Adrenal gland (tissue), 12 donors: ENCODE results near the gene ENTHD1. TPM values are rescaled to one million over a fixed set of nuclear protein-coding genes. Genes with fewer than 3 reads are reported as not detected.

Source experiments
- DNase-seq, 7 donors: peaks; one replicate each; pipeline ENCODE4 v3.0.0-alpha.2; 2019 to 2020
- H3K27ac ChIP-seq, 5 donors: fragments of 200-600 bp; sonication (generic) in 4 of 5; 1 replicate in 3 of 5; 2 replicates in 2 of 5; pipeline versions ENCODE4 v1.5.1 to v1.8.0; 2016 to 2020; ENCODE audit warnings: mild to moderate bottlenecking in 1 of 5
- H3K27me3 ChIP-seq: fragments of 200-600 bp; 2 replicates; pipeline ENCODE4 v1.8.0; 2021
- H3K36me3 ChIP-seq, 2 donors: fragments of 200-600 bp; replicated peaks in 1 of 2; 1 replicate in 1 of 2; 2 replicates in 1 of 2; pipeline versions ENCODE4 v1.5.1 to v1.8.0; 2018 to 2022
- H3K4me1 ChIP-seq, 2 donors: fragments of 200-600 bp; replicated peaks in 1 of 2; 1 replicate in 1 of 2; 2 replicates in 1 of 2; pipeline versions ENCODE4 v1.5.1 to v1.8.0; 2018 to 2021
- H3K4me3 ChIP-seq, 4 donors: fragments of 200-600 bp; sonication (generic) in 3 of 4; one replicate each; pipeline ENCODE4 v1.5.1; 2016 to 2018
- H3K9me3 ChIP-seq, 3 donors: fragments of 200-600 bp; sonication (generic) in 1 of 3; replicated peaks in 1 of 3; 1 replicate in 2 of 3; 2 replicates in 1 of 3; pipeline versions ENCODE4 v1.5.1 to v1.8.0; 2016 to 2021
- POLR2A ChIP-seq, 2 donors: fragments of 450-650 bp; IDR thresholded peaks; one replicate each; pipeline ENCODE4 v1.6.1; 2017; ENCODE audit warnings: antibody characterized with exemption in 2 of 2, mild to moderate bottlenecking in 2 of 2, moderate library complexity in 1 of 2
- WGBS, 4 donors: extraction: QIAGEN DNeasy Blood & Tissue Kit in 2 of 4; methylation state at CpG; one replicate each; pipeline versions ENCODE4 v1.1.5 to v1.1.7; 2013 to 2017; 5-methylcytosine and 5-hydroxymethylcytosine counted together
- intact Hi-C, 2 donors: fragments of 100-400 bp; cut with DNase I; formaldehyde crosslinking; loops; one replicate each; pipeline versions ENCODE4 v1.14.1 to v1.15.0; 2022 to 2023
- polyA plus RNA-seq, 3 donors: library from polyadenylated mRNA; stranded (reverse); fragments of 200-250 nt in 2 of 3; fragments of 350-450 nt in 1 of 3; fragmentation: Illumina TruSeq in 1 of 3; extraction: RNeasy Lipid Tissue Mini Kit (QIAGEN cat#74804) in 1 of 3; gene quantifications; one replicate each; pipeline ENCODE4 v1.2.3, GENCODE V29; 2013 to 2014
- total RNA-seq, 9 donors: library from RNA; depleted of rRNA in 4 of 9; stranded (reverse); fragments of >200 nt in 4 of 9; fragments of 120-200 nt in 1 of 9; fragmentation: NEBNext Ultra II Directional in 1 of 9; extraction: Animal tissue kit (Norgen Biotek cat#: 25700) in 1 of 9; gene quantifications; one replicate each; pipeline versions ENCODE4 v1.1.0 to v1.2.4, GENCODE V29; 2013 to 2023
- TF ChIP-seq, protein P1 (sequence below), 6 experiments: fragments of 450-650 bp in 4 of 6; fragments of 200-600 bp in 2 of 6; sonication (generic) in 1 of 6; IDR thresholded peaks; 1 replicate in 5 of 6; 2 replicates in 1 of 6; pipeline versions ENCODE4 v1.5.1 to v1.8.0; 2016 to 2021; ENCODE audit warnings: antibody characterized with exemption in 6 of 6, mild to moderate bottlenecking in 2 of 6, moderate library complexity in 1 of 6
- donor health status: healthy with polysubstance abuse.
- donor health status: Bipolar disorder and iron deficiency.
- donor health status: DM: yes; HTN: yes; CAD: no.
- donor health status: DM: no; HTN: no; CAD: no.
- donor health status: DM: no; HTN: no; CAD: no.
- donor health status: DM: yes; HTN: yes; CAD: no.

ENTHD1 gene
- total and polyA plus RNA-seq, 12 donors: 0.07 TPM; not detected in 11

DNA sequence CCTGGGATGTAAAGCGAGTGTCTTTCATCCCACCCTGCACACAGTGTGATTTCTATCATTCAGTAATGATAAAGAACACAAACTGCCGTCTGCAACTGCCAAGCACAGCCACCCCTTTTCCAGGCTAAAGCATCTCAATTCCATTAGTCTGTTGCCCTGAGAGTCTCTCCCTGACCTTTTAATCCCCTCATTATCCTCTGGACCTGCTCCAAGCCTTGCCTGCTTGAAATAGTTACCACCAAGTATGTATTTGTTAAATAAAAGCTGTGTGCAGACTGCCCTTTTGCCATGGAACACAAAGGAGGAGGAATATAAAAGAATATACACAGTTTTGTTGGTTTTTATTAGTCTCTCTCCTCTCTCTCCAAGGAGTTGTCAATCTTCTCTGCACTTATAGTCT lies 20.3 kb upstream of the ENTHD1 start:
- no peaks in the 10 kb centered on the region for H3K9me3 ChIP-seq
- DNase-seq: no peak
- H3K4me3 ChIP-seq: no peak overlapping the region
- no peaks in the 10 kb centered on the region for H3K27me3 ChIP-seq
- intact Hi-C loops: no loop called here
- WGBS, 4 donors: 63 to 76% (median 72%) methylated on average over 2 of the region's 2 CpGs
- H3K27ac ChIP-seq: no peak overlapping the region
- no peaks in the 10 kb centered on the region for H3K36me3 ChIP-seq
- peaks cover 0 to 6% of the 10 kb centered on the region in 2 donors for H3K4me1 ChIP-seq
- TF ChIP-seq, protein P1, sequence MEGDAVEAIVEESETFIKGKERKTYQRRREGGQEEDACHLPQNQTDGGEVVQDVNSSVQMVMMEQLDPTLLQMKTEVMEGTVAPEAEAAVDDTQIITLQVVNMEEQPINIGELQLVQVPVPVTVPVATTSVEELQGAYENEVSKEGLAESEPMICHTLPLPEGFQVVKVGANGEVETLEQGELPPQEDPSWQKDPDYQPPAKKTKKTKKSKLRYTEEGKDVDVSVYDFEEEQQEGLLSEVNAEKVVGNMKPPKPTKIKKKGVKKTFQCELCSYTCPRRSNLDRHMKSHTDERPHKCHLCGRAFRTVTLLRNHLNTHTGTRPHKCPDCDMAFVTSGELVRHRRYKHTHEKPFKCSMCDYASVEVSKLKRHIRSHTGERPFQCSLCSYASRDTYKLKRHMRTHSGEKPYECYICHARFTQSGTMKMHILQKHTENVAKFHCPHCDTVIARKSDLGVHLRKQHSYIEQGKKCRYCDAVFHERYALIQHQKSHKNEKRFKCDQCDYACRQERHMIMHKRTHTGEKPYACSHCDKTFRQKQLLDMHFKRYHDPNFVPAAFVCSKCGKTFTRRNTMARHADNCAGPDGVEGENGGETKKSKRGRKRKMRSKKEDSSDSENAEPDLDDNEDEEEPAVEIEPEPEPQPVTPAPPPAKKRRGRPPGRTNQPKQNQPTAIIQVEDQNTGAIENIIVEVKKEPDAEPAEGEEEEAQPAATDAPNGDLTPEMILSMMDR (IDR thresholded peaks at IDR 0.05): no peak
- no peak for TF ChIP-seq POLR2A (IDR thresholded peaks at IDR 0.05)

DNA sequence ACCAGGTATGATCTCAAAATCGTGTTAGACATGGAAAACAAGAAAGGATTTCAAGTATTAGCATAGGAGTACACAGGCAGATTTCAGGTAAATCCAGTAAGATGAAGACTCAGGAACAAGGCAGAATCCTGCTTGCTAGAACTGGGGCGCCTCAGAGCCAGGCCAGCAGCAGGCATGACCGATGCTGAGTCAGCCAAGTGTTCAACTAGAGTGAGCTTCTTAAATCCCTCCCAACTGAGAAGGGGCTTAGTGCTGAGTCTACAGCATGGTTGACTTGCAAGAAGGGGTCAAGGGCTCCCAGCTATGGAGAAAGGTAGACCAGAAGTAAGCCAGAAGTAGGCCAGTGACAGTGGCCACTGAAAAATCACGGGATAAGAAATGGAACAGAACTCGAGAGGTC lies 19.8 kb upstream of the ENTHD1 start:
- DNase-seq: no peak
- Histone ChIP-seq H3K36me3 (no peaks in the 10 kb centered on the region), H3K27me3 (no peaks in the 10 kb centered on the region), H3K9me3 (no peaks in the 10 kb centered on the region), H3K4me3 (no peak overlapping the region), H3K27ac (no peak overlapping the region), H3K4me1 (peaks cover 0 to 3% of the 10 kb centered on the region in 2 donors)
- TF ChIP-seq, protein P1 (IDR thresholded peaks at IDR 0.05): no peak
- no peak for TF ChIP-seq POLR2A (IDR thresholded peaks at IDR 0.05)
- intact Hi-C loops: no loop called here
- WGBS, 4 donors: 80 to 92% (median 86%) methylated on average over 5 of the region's 5 CpGs

GRCh38 chr22:39910876-39911613 lies 17.5 kb upstream of the ENTHD1 start:
- 74 to 81% (median 75%) methylated on average over 9 of the region's 9 CpGs for WGBS, 4 donors
- H3K9me3 ChIP-seq: no peaks in the 10 kb centered on the region
- intact Hi-C loops: no loop called here
- H3K27ac ChIP-seq: no peak overlapping the region
- no peak for DNase-seq
- H3K4me1 ChIP-seq: no peaks in the 10 kb centered on the region
- H3K27me3 ChIP-seq: peaks cover 5% of the 10 kb centered on the region
- no peaks in the 10 kb centered on the region for H3K36me3 ChIP-seq
- no peak overlapping the region for H3K4me3 ChIP-seq
- TF ChIP-seq, protein P1 (IDR thresholded peaks at IDR 0.05): no peak
- no peak for TF ChIP-seq POLR2A (IDR thresholded peaks at IDR 0.05)

DNA sequence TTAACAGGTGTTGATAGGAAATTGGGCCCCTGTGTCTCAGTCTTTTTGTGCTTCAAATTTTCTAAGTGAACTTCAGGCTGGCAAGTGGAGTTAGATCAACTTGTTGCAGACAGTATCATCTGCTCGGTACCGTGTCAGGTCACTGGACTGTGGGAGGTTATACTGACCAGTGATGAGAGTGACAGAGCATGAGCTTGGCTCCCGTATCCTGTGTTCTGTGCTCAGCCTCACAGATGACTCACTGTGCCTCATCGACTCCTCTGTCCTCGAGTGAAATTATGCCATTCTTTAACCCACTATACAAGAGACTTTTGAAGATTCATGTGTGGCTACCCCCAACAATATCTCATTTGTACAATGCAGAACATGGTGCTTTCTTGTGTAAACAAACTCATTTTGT lies 15.2 kb upstream of the ENTHD1 start:
- intact Hi-C loops: no loop called here
- WGBS, 4 donors: 35 to 46% (median 41%) methylated on average over 3 to 5 of the region's 5 CpGs

GRCh38 chr22:39908136-39908535 lies 14.6 kb upstream of the ENTHD1 start:
- intact Hi-C loops: no loop called here
- DNase-seq: no peak
- Histone ChIP-seq H3K9me3 (no peaks in the 10 kb centered on the region), H3K4me1 (no peaks in the 10 kb centered on the region), H3K36me3 (no peaks in the 10 kb centered on the region), H3K27ac (no peak overlapping the region), H3K4me3 (no peak overlapping the region), H3K27me3 (peaks cover 5% of the 10 kb centered on the region)
- no peak for TF ChIP-seq POLR2A (IDR thresholded peaks at IDR 0.05)
- TF ChIP-seq, protein P1 (IDR thresholded peaks at IDR 0.05): no peak
- 78 to 90% (median 81%) methylated on average over 1 to 2 of the region's 2 CpGs for WGBS, 4 donors

More for the DNA sequence above, 15.2 kb upstream of the ENTHD1 start:
- no peak for TF ChIP-seq POLR2A (IDR thresholded peaks at IDR 0.05)
- Histone ChIP-seq H3K4me1 (no peaks in the 10 kb centered on the region), H3K36me3 (no peaks in the 10 kb centered on the region), H3K9me3 (no peaks in the 10 kb centered on the region), H3K27ac (no peak overlapping the region), H3K27me3 (peaks cover 5% of the 10 kb centered on the region), H3K4me3 (no peak overlapping the region)
- DNase-seq: peak in 2 of 7 donors; percentile 18 to 24
